A549 (cell line): ENCODE measurements around the gene TTC7B.

ENCODE experiments used
- CTCF ChIP-seq: fragments of >200 bp; sonication (Bioruptor Twin); formaldehyde crosslinking; IDR thresholded peaks from 3 replicates; pipeline ENCODE4 v1.5.1; 2016
- EP300 ChIP-seq, 2 experiments: fragments of >200 bp; sonication (Bioruptor Twin); formaldehyde crosslinking; IDR thresholded peaks; 2 replicates in 1 of 2; 3 replicates in 1 of 2; pipeline ENCODE4 v1.6.1; 2016 to 2017
- ESRRA ChIP-seq: fragments of 150-350 bp; IDR thresholded peaks from 2 replicates; pipeline ENCODE4 v1.6.1; 2014; ENCODE audit warnings: mild to moderate bottlenecking, low read length, borderline replicate concordance
- HDAC2 ChIP-seq: fragments of 200-600 bp; sonication (generic); IDR thresholded peaks from 2 replicates; pipeline ENCODE4 v1.6.1; 2016
- KDM1A ChIP-seq: fragments of 200-600 bp; sonication (generic); IDR thresholded peaks from 2 replicates; pipeline ENCODE4 v1.6.1; 2016; ENCODE audit warnings: low read depth, mild to moderate bottlenecking
- MAFK ChIP-seq: fragments of 450-650 bp; IDR thresholded peaks from 2 replicates; pipeline ENCODE4 v1.6.1; 2014; ENCODE audit not compliant: partially characterized antibody
- POLR2A ChIP-seq: IDR thresholded peaks from 2 replicates; pipeline ENCODE4 v1.6.1; 2012; ENCODE audit warnings: mild to moderate bottlenecking, low read length
- RCOR1 ChIP-seq: fragments of 150-350 bp; IDR thresholded peaks from 2 replicates; pipeline ENCODE4 v1.6.1; 2014; ENCODE audit warnings: antibody characterized with exemption, low read length, low read depth
- SMC3 ChIP-seq: fragments of >200 bp; sonication (Bioruptor Twin); formaldehyde crosslinking; IDR thresholded peaks from 3 replicates; pipeline ENCODE4 v1.6.1; 2018; ENCODE audit warnings: inconsistent platforms
- TF ChIP-seq, protein P1 (sequence below): IDR thresholded peaks from 2 replicates; pipeline ENCODE4 v1.6.1; 2012

GRCh38 chr14:90805662-90806540, 10.3 kb downstream of the TTC7B start:
- TF ChIP-seq RCOR1 (no peak), KDM1A (no peak), HDAC2 (no peak), CTCF (no peak), SMC3 (no peak), ESRRA (no peak), POLR2A (no peak), MAFK (no peak), EP300 (IDR thresholded peaks at IDR 0.05) (no peak)
- TF ChIP-seq, protein P1, sequence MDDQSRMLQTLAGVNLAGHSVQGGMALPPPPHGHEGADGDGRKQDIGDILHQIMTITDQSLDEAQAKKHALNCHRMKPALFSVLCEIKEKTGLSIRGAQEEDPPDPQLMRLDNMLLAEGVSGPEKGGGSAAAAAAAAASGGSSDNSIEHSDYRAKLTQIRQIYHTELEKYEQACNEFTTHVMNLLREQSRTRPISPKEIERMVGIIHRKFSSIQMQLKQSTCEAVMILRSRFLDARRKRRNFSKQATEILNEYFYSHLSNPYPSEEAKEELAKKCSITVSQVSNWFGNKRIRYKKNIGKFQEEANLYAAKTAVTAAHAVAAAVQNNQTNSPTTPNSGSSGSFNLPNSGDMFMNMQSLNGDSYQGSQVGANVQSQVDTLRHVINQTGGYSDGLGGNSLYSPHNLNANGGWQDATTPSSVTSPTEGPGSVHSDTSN: no peak
